HepG2 (cell line): ENCODE data around the gene COL27A1. TPM values are rescaled to one million over a fixed set of nuclear protein-coding genes. Genes with fewer than 3 reads are reported as not detected.

Source experiments
- ATAC-seq: fragments of 200-7000 bp; cut with Tn5 transposase; 3 replicates; pipeline ENCODE4 v1.9.1; 2020; ENCODE audit warnings: mild to moderate bottlenecking, moderate library complexity
- BruUV-seq: library from RNA; stranded (reverse); fragments of 400-500 nt; replicated peaks from 2 replicates; lab custom pipeline; 2021; lab: Mats Ljungman, UMichigan
- CTCF ChIA-PET: fragments of 300-600 bp; formaldehyde crosslinking; extraction: SDS; loops from one replicate; lab custom pipeline; 2021; ENCODE audit warnings: low total read pairs, inconsistent platforms, low intra/inter-chr PET ratio; lab: Yijun Ruan, JAX
- POLR2A ChIA-PET: fragments of 350-600 bp; sonication (Branson Sonifier 250); formaldehyde crosslinking; loops from one replicate; lab custom pipeline; 2020; ENCODE audit warnings: antibody characterized with exemption, inconsistent platforms; lab: Yijun Ruan, JAX
- DNase-seq: peaks from one replicate; pipeline ENCODE4 v3.0.0-alpha.2; 2015; ENCODE audit warnings: low spot score
- FAIRE-seq: peaks from 3 replicates; lab custom pipeline; 2011; peaks lifted over from hg19 to GRCh38; lab: Jason Lieb, UNC
- H2AFZ ChIP-seq: one replicate; pipeline ENCODE4 v1.6.1; 2011; ENCODE audit warnings: low read length, inconsistent platforms
- H3K27ac ChIP-seq: fragments of 300-600 bp; 3 replicates; pipeline ENCODE4 v1.8.0; 2011; ENCODE audit warnings: mixed run types, mild to moderate bottlenecking, mixed read lengths, low read length, inconsistent platforms; ENCODE audit not compliant: insufficient read depth; ENCODE audit errors: extremely low read length
- H3K27me3 ChIP-seq, 2 experiments: fragments of 200-600 bp in 1 of 2; 2 replicates in 1 of 2; 3 replicates in 1 of 2; pipeline versions ENCODE4 v1.6.0 to v1.8.0; 2011; ENCODE audit warnings: low read length in 2 of 2, mild to moderate bottlenecking in 2 of 2, moderate library complexity in 2 of 2, inconsistent platforms in 1 of 2; ENCODE audit not compliant: insufficient read depth in 2 of 2, control insufficient read depth in 1 of 2
- H3K36me3 ChIP-seq, 2 experiments: fragments of 200-600 bp in 1 of 2; replicated peaks in 1 of 2; 2 replicates in 1 of 2; 3 replicates in 1 of 2; pipeline versions ENCODE4 v1.5.1 to v1.8.0; 2011; ENCODE audit warnings: low read length in 2 of 2, inconsistent platforms in 1 of 2; ENCODE audit not compliant: insufficient read depth in 2 of 2, control insufficient read depth in 1 of 2
- H3K4me1 ChIP-seq: 2 replicates; pipeline ENCODE4 v1.5.1; 2012; ENCODE audit warnings: low read length, inconsistent platforms; ENCODE audit not compliant: insufficient read depth
- H3K4me2 ChIP-seq: 2 replicates; pipeline ENCODE4 v1.6.0; 2011; ENCODE audit warnings: low read depth, low read length, inconsistent platforms
- H3K4me3 ChIP-seq, 3 experiments: fragments of 200-600 bp in 1 of 3; sonication (generic), shearing (Covaris generic) in 1 of 3; replicated peaks in 1 of 3; 2 replicates each; pipeline ENCODE4 v1.5.1; 2011 to 2016; ENCODE audit warnings: low read length in 3 of 3, inconsistent platforms in 2 of 3, low read depth in 2 of 3, mild to moderate bottlenecking in 2 of 3, control low read depth in 1 of 3, mixed read lengths in 1 of 3; ENCODE audit not compliant: insufficient read depth in 1 of 3
- H3K79me2 ChIP-seq: one replicate; pipeline ENCODE4 v1.6.1; 2011; ENCODE audit warnings: low read length, inconsistent platforms; ENCODE audit not compliant: insufficient read depth
- H3K9ac ChIP-seq: 2 replicates; pipeline ENCODE4 v1.6.0; 2011; ENCODE audit warnings: mild to moderate bottlenecking, low read depth, low read length, inconsistent platforms; ENCODE audit not compliant: insufficient read depth
- H3K9me3 ChIP-seq: 2 replicates; pipeline ENCODE4 v1.5.1; 2012; ENCODE audit warnings: mild to moderate bottlenecking, low read length
- H4K20me1 ChIP-seq: 2 replicates; pipeline ENCODE4 v1.6.0; 2011; ENCODE audit warnings: inconsistent platforms, mild to moderate bottlenecking, low read length, moderate library complexity; ENCODE audit not compliant: insufficient read depth
- AGO2 ChIP-seq: fragments of 200-400 bp; formaldehyde crosslinking; optimal IDR thresholded peaks from 2 replicates; pipeline ENCODE3; 2017; ENCODE audit warnings: mild to moderate bottlenecking, low read depth, low read length, moderate library complexity
- ELF3 ChIP-seq: IDR thresholded peaks from 2 replicates; pipeline ENCODE4 v1.6.1; 2016; ENCODE audit warnings: missing genetic modification reagents, missing compliant biosample characterization
- MAFG ChIP-seq: sonication (generic); formaldehyde crosslinking; IDR thresholded peaks from 2 replicates; pipeline ENCODE4 v1.5.1; 2020; ENCODE audit warnings: mild to moderate bottlenecking, missing genetic modification reagents
- TCF7L2 ChIP-seq: IDR thresholded peaks from 2 replicates; pipeline ENCODE4 v1.6.1; 2011; ENCODE audit warnings: mild to moderate bottlenecking, low read depth, low read length, moderate library complexity
- ZNF839 ChIP-seq: sonication (generic); formaldehyde crosslinking; IDR thresholded peaks from 2 replicates; pipeline ENCODE4 v1.4.0; 2020; ENCODE audit warnings: missing genetic modification reagents, mild to moderate bottlenecking, borderline replicate concordance
- ZNF850 ChIP-seq: sonication (generic); formaldehyde crosslinking; conservative IDR thresholded peaks from 2 replicates; pipeline ENCODE4 v1.9.0; 2021; ENCODE audit warnings: mild to moderate bottlenecking, missing genetic modification reagents
- WGBS: methylation state at CpG from one replicate; pipeline ENCODE4 v1.1.6; 2017; ENCODE audit warnings: low lambda C conversion rate; 5-methylcytosine and 5-hydroxymethylcytosine counted together
- in situ Hi-C: cut with HindIII; loops from 2 replicates; pipeline ENCODE4 v1.10.0; 2017; ENCODE audit warnings: low pct_unique_long_range_greater_than_20kb; ENCODE audit not compliant: extremely low pct_ligation_motif_present
- intact Hi-C: fragments of 100-400 bp; cut with micrococcal nuclease; formaldehyde crosslinking; loops from one replicate; pipeline ENCODE4 v1.10.0; 2022; ENCODE audit not compliant: unreplicated experiment
- polyA plus RNA-seq, 8 experiments: library from polyadenylated mRNA; depleted of rRNA in 3 of 8; stranded (reverse) in 7 of 8; unstranded in 1 of 8; fragments of >200 nt; fragmentation: Illumina TruSeq in 4 of 8; extraction: Trizol in 4 of 8; gene quantifications; 2 replicates each; pipeline versions ENCODE4 v1.2.1 to v1.2.3, GENCODE V29; 2011 to 2016; ENCODE audit warnings: low read depth in 4 of 8, missing spikeins in 1 of 8, mixed read lengths in 1 of 8; ENCODE audit not compliant: insufficient read depth in 1 of 8
- total RNA-seq, 5 experiments: library from RNA; depleted of rRNA; stranded (reverse); fragments of >200 nt; fragmentation: Illumina TruSeq; extraction: Trizol; gene quantifications; 2 replicates each; pipeline ENCODE4 v1.2.3, GENCODE V29; 2016; ENCODE audit warnings: low read depth in 1 of 5
- TF ChIP-seq, protein P1 (sequence below): sonication (generic); formaldehyde crosslinking; IDR thresholded peaks from 2 replicates; pipeline ENCODE4 v1.4.0; 2020; ENCODE audit warnings: missing genetic modification reagents, borderline replicate concordance
- TF ChIP-seq, protein P2 (sequence below): sonication (generic); formaldehyde crosslinking; IDR thresholded peaks from 2 replicates; pipeline ENCODE4 v1.5.1; 2020; ENCODE audit warnings: mild to moderate bottlenecking, moderate library complexity, missing genetic modification reagents
- TF ChIP-seq, protein P3 (sequence below): sonication (generic); IDR thresholded peaks from 2 replicates; pipeline ENCODE4 v1.6.1; 2016; ENCODE audit warnings: low read depth, borderline replicate concordance

COL27A1 gene
- total and polyA plus RNA-seq, 2 of the 13 experiments (the other 11 are each of a cell fraction or from before 2014, with no cell fraction given): 71.3 to 89.1 TPM

DNA sequence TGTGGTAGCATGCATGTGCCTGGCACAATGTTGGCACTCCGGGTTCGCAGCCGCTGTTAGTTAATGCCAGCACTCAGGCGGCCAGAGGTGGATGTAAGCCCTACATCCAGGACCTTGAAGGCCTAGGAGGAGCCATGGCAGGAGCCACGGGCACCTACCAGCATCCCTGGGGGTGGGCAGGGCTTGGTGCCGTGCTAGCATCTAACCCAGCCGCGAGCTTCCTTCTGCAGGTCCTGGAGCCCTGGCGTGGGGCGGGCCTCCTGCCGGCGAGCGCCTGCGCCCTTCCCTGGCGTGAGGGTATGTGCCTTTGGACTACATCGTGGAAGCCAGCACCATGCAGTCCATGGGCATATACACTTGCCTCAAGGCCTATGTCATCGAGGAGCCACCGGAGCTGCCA is 53.8 kb downstream of the COL27A1 start:
- no peak for FAIRE-seq
- CTCF ChIA-PET: no interaction called here

DNA sequence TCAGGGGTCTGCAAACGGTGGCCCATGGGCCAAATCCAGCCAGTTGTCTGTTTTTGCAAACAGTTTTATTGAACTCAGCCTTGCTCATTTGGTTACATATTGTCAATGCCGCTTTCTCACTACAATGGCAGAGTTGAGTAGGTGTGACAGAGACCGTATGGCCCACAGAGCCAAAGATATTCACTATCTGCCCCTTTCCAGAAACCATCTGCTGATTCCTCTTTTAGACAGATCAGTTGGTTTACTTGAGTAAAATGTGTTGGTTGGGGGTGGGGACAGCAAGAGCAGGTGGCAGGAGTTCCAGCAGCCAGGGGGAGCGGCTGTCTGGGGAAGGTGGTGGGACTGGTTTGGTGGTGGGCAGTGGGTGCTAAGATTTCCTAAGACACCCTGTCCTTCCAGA is 54.8 kb downstream of the COL27A1 start:
- no TSS peak for BruUV-seq
- Histone ChIP-seq H3K27ac (no peak overlapping the region), H3K27me3 (no peaks in the 10 kb centered on the region), H2AFZ (no peak overlapping the region), H3K4me1 (peaks cover 10% of the 10 kb centered on the region), H3K79me2 (no peaks in the 10 kb centered on the region), H3K4me3 (no peak overlapping the region), H4K20me1 (no peaks in the 10 kb centered on the region), H3K4me2 (no peak overlapping the region), H3K9me3 (no peaks in the 10 kb centered on the region), H3K9ac (no peak overlapping the region), H3K36me3 (peaks cover 58 to 97% of the 10 kb centered on the region in 2 experiments)
- POLR2A ChIA-PET: no interaction called here
- 94% methylated on average over 4 of the region's 4 CpGs for WGBS
- in situ Hi-C loops (no loop called here), intact Hi-C loops (no loop called here)
- FAIRE-seq (no peak), ATAC-seq (no peak), DNase-seq (no peak)
- CTCF ChIA-PET: no interaction called here
- TF ChIP-seq, protein P1, sequence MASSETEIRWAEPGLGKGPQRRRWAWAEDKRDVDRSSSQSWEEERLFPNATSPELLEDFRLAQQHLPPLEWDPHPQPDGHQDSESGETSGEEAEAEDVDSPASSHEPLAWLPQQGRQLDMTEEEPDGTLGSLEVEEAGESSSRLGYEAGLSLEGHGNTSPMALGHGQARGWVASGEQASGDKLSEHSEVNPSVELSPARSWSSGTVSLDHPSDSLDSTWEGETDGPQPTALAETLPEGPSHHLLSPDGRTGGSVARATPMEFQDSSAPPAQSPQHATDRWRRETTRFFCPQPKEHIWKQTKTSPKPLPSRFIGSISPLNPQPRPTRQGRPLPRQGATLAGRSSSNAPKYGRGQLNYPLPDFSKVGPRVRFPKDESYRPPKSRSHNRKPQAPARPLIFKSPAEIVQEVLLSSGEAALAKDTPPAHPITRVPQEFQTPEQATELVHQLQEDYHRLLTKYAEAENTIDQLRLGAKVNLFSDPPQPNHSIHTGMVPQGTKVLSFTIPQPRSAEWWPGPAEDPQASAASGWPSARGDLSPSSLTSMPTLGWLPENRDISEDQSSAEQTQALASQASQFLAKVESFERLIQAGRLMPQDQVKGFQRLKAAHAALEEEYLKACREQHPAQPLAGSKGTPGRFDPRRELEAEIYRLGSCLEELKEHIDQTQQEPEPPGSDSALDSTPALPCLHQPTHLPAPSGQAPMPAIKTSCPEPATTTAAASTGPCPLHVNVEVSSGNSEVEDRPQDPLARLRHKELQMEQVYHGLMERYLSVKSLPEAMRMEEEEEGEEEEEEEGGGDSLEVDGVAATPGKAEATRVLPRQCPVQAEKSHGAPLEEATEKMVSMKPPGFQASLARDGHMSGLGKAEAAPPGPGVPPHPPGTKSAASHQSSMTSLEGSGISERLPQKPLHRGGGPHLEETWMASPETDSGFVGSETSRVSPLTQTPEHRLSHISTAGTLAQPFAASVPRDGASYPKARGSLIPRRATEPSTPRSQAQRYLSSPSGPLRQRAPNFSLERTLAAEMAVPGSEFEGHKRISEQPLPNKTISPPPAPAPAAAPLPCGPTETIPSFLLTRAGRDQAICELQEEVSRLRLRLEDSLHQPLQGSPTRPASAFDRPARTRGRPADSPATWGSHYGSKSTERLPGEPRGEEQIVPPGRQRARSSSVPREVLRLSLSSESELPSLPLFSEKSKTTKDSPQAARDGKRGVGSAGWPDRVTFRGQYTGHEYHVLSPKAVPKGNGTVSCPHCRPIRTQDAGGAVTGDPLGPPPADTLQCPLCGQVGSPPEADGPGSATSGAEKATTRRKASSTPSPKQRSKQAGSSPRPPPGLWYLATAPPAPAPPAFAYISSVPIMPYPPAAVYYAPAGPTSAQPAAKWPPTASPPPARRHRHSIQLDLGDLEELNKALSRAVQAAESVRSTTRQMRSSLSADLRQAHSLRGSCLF: no peak
- no peak for TF ChIP-seq ELF3 (CRISPR knock-in tag)
- TF ChIP-seq ZNF839 (CRISPR knock-in tag): no peak
- TF ChIP-seq, protein P2, sequence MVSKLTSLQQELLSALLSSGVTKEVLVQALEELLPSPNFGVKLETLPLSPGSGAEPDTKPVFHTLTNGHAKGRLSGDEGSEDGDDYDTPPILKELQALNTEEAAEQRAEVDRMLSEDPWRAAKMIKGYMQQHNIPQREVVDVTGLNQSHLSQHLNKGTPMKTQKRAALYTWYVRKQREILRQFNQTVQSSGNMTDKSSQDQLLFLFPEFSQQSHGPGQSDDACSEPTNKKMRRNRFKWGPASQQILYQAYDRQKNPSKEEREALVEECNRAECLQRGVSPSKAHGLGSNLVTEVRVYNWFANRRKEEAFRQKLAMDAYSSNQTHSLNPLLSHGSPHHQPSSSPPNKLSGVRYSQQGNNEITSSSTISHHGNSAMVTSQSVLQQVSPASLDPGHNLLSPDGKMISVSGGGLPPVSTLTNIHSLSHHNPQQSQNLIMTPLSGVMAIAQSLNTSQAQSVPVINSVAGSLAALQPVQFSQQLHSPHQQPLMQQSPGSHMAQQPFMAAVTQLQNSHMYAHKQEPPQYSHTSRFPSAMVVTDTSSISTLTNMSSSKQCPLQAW (CRISPR knock-in tag): no peak

More for the DNA sequence above, 53.8 kb downstream of the COL27A1 start:
- Histone ChIP-seq H3K4me3 (no peak overlapping the region), H3K27me3 (no peaks in the 10 kb centered on the region), H3K79me2 (no peaks in the 10 kb centered on the region), H3K9ac (no peak overlapping the region), H3K4me2 (no peak overlapping the region), H2AFZ (no peak overlapping the region), H3K27ac (no peak overlapping the region), H3K4me1 (peaks cover 20% of the 10 kb centered on the region), H3K36me3 (peaks cover 63 to 97% of the 10 kb centered on the region in 2 experiments), H3K9me3 (no peaks in the 10 kb centered on the region), H4K20me1 (0 out of 2 replicates have a peak, but pooled peaks cover 4% of the 10 kb centered on the region)
- BruUV-seq: no TSS peak
- intact Hi-C loops (no loop called here), in situ Hi-C loops (no loop called here)
- TF ChIP-seq TCF7L2 (no peak), ZNF850 (CRISPR knock-in tag) (no peak), AGO2 (peak; percentile 97), MAFG (CRISPR knock-in tag) (no peak)
- TF ChIP-seq, protein P3, sequence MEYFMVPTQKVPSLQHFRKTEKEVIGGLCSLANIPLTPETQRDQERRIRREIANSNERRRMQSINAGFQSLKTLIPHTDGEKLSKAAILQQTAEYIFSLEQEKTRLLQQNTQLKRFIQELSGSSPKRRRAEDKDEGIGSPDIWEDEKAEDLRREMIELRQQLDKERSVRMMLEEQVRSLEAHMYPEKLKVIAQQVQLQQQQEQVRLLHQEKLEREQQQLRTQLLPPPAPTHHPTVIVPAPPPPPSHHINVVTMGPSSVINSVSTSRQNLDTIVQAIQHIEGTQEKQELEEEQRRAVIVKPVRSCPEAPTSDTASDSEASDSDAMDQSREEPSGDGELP: no peak
- WGBS: 100% methylated on average over 1 of the region's 18 CpGs
- POLR2A ChIA-PET: no interaction called here
- ATAC-seq (no peak), DNase-seq (no peak)
